OCI-LY1 (cell line): Measurements from ENCODE around the gene CNNM4.

ENCODE experiments used
- H2AFZ ChIP-seq: fragments of 200-600 bp; sonication (generic), shearing (Covaris generic); 2 replicates; pipeline ENCODE4 v1.6.0; 2014; ENCODE audit warnings: antibody characterized with exemption, mild to moderate bottlenecking, low read length
- H3F3A ChIP-seq: fragments of 200-600 bp; sonication (generic), shearing (Covaris generic); 2 replicates; pipeline ENCODE4 v1.6.0; 2014; ENCODE audit warnings: mild to moderate bottlenecking, antibody characterized with exemption, low read length, moderate library complexity; ENCODE audit not compliant: insufficient read depth
- H3K27ac ChIP-seq: fragments of 200-600 bp; sonication (generic); 2 replicates; pipeline ENCODE4 v1.5.1; 2014; ENCODE audit warnings: low read length, mixed run types, mild to moderate bottlenecking, low read depth; ENCODE audit not compliant: poor library complexity, severe bottlenecking
- H3K27me3 ChIP-seq: fragments of 200-600 bp; sonication (generic); 2 replicates; pipeline ENCODE4 v1.6.0; 2014; ENCODE audit warnings: antibody characterized with exemption, mild to moderate bottlenecking, low read length, moderate library complexity; ENCODE audit not compliant: insufficient read depth
- H3K36me3 ChIP-seq: fragments of 200-600 bp; sonication (generic); 2 replicates; pipeline ENCODE4 v1.6.1; 2014; ENCODE audit warnings: mild to moderate bottlenecking, antibody characterized with exemption, low read length, moderate library complexity, mixed read lengths; ENCODE audit not compliant: insufficient read depth
- H3K4me1 ChIP-seq: fragments of 200-600 bp; sonication (generic); 2 replicates; pipeline ENCODE4 v1.5.1; 2014; ENCODE audit warnings: mild to moderate bottlenecking, low read length, moderate library complexity; ENCODE audit not compliant: insufficient read depth, severe bottlenecking
- H3K4me2 ChIP-seq: fragments of 200-600 bp; sonication (generic), shearing (Covaris generic); 2 replicates; pipeline ENCODE4 v1.6.1; 2014; ENCODE audit warnings: low read length
- H3K4me3 ChIP-seq: fragments of 200-600 bp; sonication (generic); 2 replicates; pipeline ENCODE4 v1.5.1; 2014; ENCODE audit warnings: low read length, low read depth, mild to moderate bottlenecking, mixed read lengths; ENCODE audit not compliant: poor library complexity, severe bottlenecking
- H3K79me2 ChIP-seq: fragments of 200-600 bp; shearing (Covaris generic); 2 replicates; pipeline ENCODE4 v1.6.1; 2016; ENCODE audit warnings: mixed run types, low read length, mixed read lengths; ENCODE audit not compliant: insufficient read depth
- H3K9ac ChIP-seq: fragments of 200-600 bp; sonication (generic), shearing (Covaris generic); 2 replicates; pipeline ENCODE4 v1.6.1; 2014; ENCODE audit warnings: mild to moderate bottlenecking, low read length, mixed read lengths
- H3K9me2 ChIP-seq: fragments of 200-600 bp; sonication (generic), shearing (Covaris generic); 2 replicates; pipeline ENCODE4 v1.6.1; 2014; ENCODE audit warnings: low read depth, mild to moderate bottlenecking, low read length, mixed read lengths
- H3K9me3 ChIP-seq: fragments of 200-600 bp; shearing (Covaris generic); 2 replicates; pipeline ENCODE4 v1.6.1; 2014; ENCODE audit warnings: low read length, mixed read lengths
- H4K20me1 ChIP-seq: fragments of 200-600 bp; sonication (generic), shearing (Covaris generic); 2 replicates; pipeline ENCODE4 v1.6.0; 2016; ENCODE audit warnings: mild to moderate bottlenecking, low read length; ENCODE audit not compliant: insufficient read depth
- EZH2 ChIP-seq: fragments of 200-600 bp; sonication (generic), shearing (Covaris generic); IDR thresholded peaks from 2 replicates; pipeline ENCODE4 v1.8.0; 2017; ENCODE audit warnings: borderline replicate concordance, mixed run types, mild to moderate bottlenecking, antibody characterized with exemption, low read length, moderate library complexity, mixed read lengths
- TF ChIP-seq, protein P1 (sequence below): fragments of 200-600 bp; sonication (generic), shearing (Covaris generic); IDR thresholded peaks from 2 replicates; pipeline ENCODE4 v1.5.1; 2017; ENCODE audit warnings: mild to moderate bottlenecking, antibody characterized with exemption, low read length, moderate library complexity, mixed read lengths

CNNM4 gene

DNA sequence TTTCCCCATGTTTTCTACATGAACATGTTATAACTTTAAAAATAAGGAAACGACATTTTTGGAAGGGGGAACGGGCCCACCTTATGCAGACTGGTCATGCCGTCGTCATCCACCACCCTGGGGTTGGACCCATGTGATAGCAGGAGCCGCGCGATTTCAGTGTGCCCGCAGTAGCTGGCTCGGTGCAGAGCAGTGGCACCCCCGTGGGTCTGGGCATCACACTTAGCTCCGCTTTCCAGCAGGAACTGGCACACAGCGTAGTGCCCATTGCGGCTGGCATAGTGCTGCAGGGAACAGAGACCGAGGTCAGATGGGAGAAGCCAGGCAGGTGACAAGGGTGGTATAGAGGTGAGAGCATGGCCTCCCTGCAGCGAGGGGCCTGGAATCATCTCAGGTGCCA is 92.6 kb downstream of the CNNM4 start:
- no peak overlapping the region for H3K27ac ChIP-seq
- H3K79me2 ChIP-seq: no peaks in the 10 kb centered on the region
- no peaks in the 10 kb centered on the region for H3K27me3 ChIP-seq
- no peak for TF ChIP-seq EZH2
- TF ChIP-seq, protein P1, sequence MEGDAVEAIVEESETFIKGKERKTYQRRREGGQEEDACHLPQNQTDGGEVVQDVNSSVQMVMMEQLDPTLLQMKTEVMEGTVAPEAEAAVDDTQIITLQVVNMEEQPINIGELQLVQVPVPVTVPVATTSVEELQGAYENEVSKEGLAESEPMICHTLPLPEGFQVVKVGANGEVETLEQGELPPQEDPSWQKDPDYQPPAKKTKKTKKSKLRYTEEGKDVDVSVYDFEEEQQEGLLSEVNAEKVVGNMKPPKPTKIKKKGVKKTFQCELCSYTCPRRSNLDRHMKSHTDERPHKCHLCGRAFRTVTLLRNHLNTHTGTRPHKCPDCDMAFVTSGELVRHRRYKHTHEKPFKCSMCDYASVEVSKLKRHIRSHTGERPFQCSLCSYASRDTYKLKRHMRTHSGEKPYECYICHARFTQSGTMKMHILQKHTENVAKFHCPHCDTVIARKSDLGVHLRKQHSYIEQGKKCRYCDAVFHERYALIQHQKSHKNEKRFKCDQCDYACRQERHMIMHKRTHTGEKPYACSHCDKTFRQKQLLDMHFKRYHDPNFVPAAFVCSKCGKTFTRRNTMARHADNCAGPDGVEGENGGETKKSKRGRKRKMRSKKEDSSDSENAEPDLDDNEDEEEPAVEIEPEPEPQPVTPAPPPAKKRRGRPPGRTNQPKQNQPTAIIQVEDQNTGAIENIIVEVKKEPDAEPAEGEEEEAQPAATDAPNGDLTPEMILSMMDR: no peak
- no peak overlapping the region for H3K4me2 ChIP-seq
- H4K20me1 ChIP-seq: no peaks in the 10 kb centered on the region
- no peaks in the 10 kb centered on the region for H3K9me3 ChIP-seq
- no peak overlapping the region for H3K9ac ChIP-seq
- H3K4me1 ChIP-seq: peaks cover 14% of the 10 kb centered on the region
- H3K36me3 ChIP-seq: peaks cover 37% of the 10 kb centered on the region
- H3F3A ChIP-seq: no peaks in the 10 kb centered on the region
- no peak overlapping the region for H3K4me3 ChIP-seq
- no peaks in the 10 kb centered on the region for H3K9me2 ChIP-seq
- H2AFZ ChIP-seq: no peak overlapping the region

DNA sequence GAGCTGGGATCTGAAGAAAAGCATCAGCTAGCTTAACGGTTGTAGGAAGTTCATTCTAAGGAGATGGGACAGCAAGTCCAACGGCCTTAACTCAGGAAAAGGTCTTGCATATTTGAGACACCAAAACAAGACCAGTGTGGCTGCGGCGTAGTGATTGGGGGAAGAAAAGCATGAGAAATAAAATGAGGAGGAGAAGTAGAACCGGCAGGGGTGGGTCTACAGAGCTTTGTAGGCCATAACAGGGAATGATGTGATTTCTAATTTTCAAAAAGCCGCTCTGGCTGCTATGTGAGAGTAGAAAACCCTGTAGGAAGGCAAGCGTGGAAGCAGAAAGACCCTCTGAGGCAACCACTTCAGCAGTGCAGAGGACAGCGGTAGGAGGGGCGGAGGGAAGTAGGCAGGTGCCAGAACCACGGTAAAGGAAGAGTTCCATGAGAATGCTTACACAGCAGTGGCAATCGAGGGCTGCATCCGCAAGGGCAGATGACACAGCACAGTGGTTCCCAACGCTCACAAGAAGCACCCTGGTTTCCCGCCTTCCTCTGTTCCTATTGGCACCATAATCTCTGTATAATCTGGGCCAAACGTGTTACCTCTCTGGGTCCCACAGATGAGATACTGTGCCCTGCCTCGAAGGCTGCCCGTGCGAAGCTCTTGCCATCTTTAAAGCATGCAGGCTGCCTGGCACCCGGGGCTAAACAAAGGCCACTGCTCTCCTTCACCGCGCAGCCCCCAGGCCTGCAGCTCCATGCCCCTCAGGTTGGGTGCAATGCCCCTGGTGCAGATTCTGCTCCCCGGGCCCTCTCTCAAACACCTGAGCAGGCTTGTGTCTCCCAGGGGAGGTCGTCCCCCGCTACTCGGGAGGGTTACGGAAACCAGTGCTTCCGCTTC is 96.3 kb downstream of the CNNM4 start:
- Histone ChIP-seq H3K4me1 (peaks cover 19% of the 10 kb centered on the region), H4K20me1 (no peaks in the 10 kb centered on the region), H3K79me2 (no peaks in the 10 kb centered on the region), H3K4me3 (peak overlapping the region; percentile 76), H2AFZ (no peak overlapping the region), H3K27ac (peak overlapping the region; percentile 33), H3K27me3 (0 out of 2 replicates have a peak, but pooled peaks cover 7% of the 10 kb centered on the region), H3K9me2 (no peaks in the 10 kb centered on the region), H3F3A (no peaks in the 10 kb centered on the region), H3K9ac (peak overlapping the region; percentile 79), H3K9me3 (no peaks in the 10 kb centered on the region), H3K36me3 (peaks cover 14% of the 10 kb centered on the region), H3K4me2 (peak overlapping the region; percentile 88)
- TF ChIP-seq, protein P1: no peak
- no peak for TF ChIP-seq EZH2

DNA sequence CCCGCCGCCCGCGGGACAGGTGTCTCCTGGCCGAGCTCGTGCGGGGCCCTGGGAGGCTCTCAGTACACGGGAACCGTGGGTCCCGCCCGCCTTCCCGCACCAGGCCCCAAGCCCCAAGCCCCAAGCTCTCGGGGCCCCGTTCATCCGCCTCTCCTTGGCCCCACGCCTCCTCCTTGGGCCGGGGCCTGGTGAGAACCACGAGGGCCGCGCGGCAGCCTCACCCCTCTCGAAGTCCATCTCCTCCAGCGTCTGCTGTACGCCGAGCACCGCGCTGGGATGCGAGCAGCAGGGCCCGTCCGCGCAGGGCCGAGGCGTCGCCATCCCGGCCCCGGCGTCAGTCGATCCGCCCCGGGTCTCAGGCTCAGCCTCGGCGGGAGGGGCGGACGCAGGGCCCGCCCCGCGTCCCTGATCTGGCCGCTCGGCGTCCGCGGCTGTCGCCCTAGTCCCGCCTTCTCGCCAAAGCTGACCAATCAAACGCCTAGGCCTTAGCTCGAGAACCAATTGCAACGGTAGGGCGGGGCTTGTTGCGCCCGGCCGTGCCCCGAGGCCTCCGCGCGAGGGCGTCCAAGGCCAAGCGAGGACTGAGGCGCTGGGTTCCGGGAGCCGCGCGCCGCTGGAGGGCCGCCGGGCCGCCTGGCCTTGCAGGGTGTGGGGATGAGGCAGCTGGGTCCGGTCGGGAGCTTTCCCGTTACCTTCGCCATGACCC is 97.1 kb downstream of the CNNM4 start, which contains the start of gene ANKRD39:
Gene ANKRD39, minus strand, starts transcription at position 350 of the 706 bp plus-strand sequence. Its CDS starts 29 bp downstream, at position 321.
- H2AFZ ChIP-seq: no peak within 1 kb of the TSS
- H4K20me1 ChIP-seq: no peaks in the 10 kb centered on the region
- peak within 1 kb of the TSS; percentile 88 for H3K4me2 ChIP-seq
- no peaks in the 10 kb centered on the region for H3K9me2 ChIP-seq
- peaks cover 8% of the 10 kb centered on the region for H3K36me3 ChIP-seq
- H3K9ac ChIP-seq: peak within 1 kb of the TSS; percentile 79
- peaks cover 19% of the 10 kb centered on the region for H3K4me1 ChIP-seq
- H3F3A ChIP-seq: no peaks in the 10 kb centered on the region
- H3K4me3 ChIP-seq: peak within 1 kb of the TSS; percentile 76
- no peaks in the 10 kb centered on the region for H3K9me3 ChIP-seq
- no peaks in the 10 kb centered on the region for H3K79me2 ChIP-seq
- peak within 1 kb of the TSS; percentile 33 for H3K27ac ChIP-seq
- TF ChIP-seq, protein P1: peak; percentile 89
- TF ChIP-seq EZH2: no peak
- H3K27me3 ChIP-seq: 0 out of 2 replicates have a peak, but pooled peaks cover 7% of the 10 kb centered on the region
